ENCODE results near the gene FOXD4L4.
"Not testable (repeated sequence)": the region's sequence is repeated elsewhere in the genome, so short reads cannot be mapped to it uniquely, and the experiment has no call there.

The FOXD4L4 gene
- 0 reads per million in 2 experiments for total RNA-seq

DNA sequence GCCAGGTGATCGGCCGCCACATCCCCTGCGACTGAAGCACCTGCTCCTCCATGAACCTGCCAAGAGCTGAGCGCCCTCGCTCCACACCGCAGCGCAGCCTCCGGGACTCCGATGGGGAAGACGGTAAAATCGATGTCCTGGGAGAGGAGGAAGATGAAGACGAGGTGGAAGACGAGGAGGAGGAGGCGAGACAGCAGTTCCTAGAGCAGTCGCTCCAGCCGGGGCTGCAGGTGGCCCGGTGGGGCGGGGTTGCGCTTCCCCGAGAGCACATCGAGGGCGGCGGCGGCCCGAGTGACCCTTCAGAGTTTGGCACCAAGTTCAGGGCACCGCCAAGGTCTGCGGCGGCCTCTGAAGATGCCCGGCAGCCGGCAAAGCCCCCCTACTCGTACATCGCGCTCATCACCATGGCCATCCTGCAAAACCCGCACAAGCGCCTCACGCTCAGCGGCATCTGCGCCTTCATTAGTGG, at the start of gene FOXD4L4:
Gene FOXD4L4, plus strand, starts transcription at position 51 of the 469 bp plus-strand sequence. Its CDS starts 0 bp downstream, at position 51.
- not testable (repeated sequence) for DNase-seq (ENCODE audit: low read depth)

DNA sequence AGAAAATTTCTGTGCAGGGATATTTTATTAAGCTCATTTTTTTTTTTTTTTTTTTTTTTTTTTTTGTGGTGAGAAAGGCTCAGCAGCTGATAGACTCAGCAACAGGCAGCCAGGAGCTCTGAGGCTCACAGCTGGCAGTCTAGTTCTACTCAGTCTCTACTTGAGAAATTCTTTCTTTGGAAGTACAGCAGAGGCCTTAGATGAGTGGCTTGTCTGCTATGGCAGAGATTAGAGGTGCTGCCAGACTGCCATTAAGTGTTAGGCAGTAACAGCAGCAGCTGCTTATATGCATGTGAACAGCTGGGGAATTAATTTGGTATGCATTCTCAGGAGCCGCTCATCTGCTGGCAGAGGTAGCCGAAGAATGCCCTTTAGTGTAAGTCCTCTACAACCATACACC, 33.4 kb upstream of the FOXD4L4 start:
- not testable (repeated sequence) for DNase-seq (ENCODE audit: low read depth)

DNA sequence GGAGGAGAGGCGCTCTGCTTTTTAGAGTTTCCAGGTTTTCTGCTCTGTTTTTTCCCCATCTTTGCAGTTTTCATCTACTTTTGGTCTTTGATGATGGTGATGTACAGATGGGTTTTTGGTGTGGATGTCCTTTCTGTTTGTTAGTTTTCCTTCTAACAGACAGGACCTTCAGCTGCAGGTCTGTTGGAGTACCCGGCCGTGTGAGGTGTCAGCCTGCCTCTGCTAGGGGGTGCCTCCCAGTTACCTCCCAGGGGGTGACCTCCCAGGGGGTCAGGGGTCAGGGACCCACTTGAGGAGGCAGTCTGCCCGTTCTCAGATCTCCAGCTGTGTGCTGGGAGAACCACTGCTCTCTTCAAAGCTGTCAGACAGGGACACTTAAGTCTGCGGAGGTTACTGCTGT, 22.5 kb upstream of the FOXD4L4 start:
- DNase-seq (ENCODE audit: low read depth), result not testable (repeated sequence)

DNA sequence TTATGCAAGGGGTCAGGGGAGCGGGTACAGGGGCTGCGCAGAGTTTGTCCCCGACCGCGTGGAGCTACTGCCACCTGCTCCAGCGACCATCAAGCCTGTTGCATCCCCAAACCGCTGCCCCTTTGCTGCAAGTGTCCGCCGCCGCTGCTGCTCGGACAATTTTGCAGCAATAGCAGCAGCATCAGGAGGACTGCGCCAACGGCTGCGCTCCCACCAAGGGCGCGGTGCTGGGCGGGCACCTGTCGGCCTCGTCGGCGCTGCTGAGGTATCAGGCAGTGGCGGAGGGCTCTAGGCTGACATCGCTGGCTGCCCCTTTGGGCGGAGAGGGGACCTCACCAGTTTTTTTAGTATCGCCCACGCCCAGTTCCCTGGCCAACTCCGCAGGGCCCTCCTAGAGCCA, 1.2 kb downstream of the FOXD4L4 start:
- DNase-seq (ENCODE audit: low read depth), result not testable (repeated sequence)

Measured in T follicular helper cell (primary cell).